Uterus (tissue), 2 donors: ENCODE measurements around the gene SLIT3.

Source experiments
- POLR2A ChIP-seq, 2 donors: fragments of 450-650 bp; IDR thresholded peaks; one replicate each; pipeline ENCODE4 v1.6.1; 2016; ENCODE audit warnings: antibody characterized with exemption in 2 of 2, mild to moderate bottlenecking in 1 of 2, moderate library complexity in 1 of 2
- TF ChIP-seq, protein P1 (sequence below), 4 experiments: fragments of 200-600 bp in 2 of 4; fragments of 450-650 bp in 2 of 4; sonication (generic) in 2 of 4; IDR thresholded peaks; one replicate each; pipeline ENCODE4 v1.5.1; 2016 to 2019; ENCODE audit warnings: antibody characterized with exemption in 4 of 4, mild to moderate bottlenecking in 2 of 4, moderate library complexity in 1 of 4

- TF ChIP-seq POLR2A (IDR thresholded peaks at IDR 0.05) = no peak
- TF ChIP-seq, protein P1, sequence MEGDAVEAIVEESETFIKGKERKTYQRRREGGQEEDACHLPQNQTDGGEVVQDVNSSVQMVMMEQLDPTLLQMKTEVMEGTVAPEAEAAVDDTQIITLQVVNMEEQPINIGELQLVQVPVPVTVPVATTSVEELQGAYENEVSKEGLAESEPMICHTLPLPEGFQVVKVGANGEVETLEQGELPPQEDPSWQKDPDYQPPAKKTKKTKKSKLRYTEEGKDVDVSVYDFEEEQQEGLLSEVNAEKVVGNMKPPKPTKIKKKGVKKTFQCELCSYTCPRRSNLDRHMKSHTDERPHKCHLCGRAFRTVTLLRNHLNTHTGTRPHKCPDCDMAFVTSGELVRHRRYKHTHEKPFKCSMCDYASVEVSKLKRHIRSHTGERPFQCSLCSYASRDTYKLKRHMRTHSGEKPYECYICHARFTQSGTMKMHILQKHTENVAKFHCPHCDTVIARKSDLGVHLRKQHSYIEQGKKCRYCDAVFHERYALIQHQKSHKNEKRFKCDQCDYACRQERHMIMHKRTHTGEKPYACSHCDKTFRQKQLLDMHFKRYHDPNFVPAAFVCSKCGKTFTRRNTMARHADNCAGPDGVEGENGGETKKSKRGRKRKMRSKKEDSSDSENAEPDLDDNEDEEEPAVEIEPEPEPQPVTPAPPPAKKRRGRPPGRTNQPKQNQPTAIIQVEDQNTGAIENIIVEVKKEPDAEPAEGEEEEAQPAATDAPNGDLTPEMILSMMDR (IDR thresholded peaks at IDR 0.05) = no peak
Measured at GRCh38 chr5:169027501-169028061, 273.4 kb downstream of the SLIT3 start.
